Heart right ventricle (tissue), 16 donors: ENCODE measurements around the gene RBM15. TPM values are rescaled to one million over a fixed set of nuclear protein-coding genes. Genes with fewer than 3 reads are reported as not detected.

Experiments
- ATAC-seq, 8 donors: fragments of 200-7000 bp; cut with Tn5 transposase; one replicate each; pipeline ENCODE4 v1.9.1; 2020; ENCODE audit warnings: mild to moderate bottlenecking in 8 of 8, moderate library complexity in 8 of 8, moderate number of reproducible peaks in 1 of 8
- DNase-seq, 2 donors: peaks; one replicate each; pipeline ENCODE4 v3.0.0-alpha.2; 2020
- H3K27ac ChIP-seq, 10 donors: fragments of 200-600 bp; sonication (generic) in 2 of 10; one replicate each; pipeline versions ENCODE4 v1.5.0 to v1.8.0; 2020 to 2022; ENCODE audit warnings: mild to moderate bottlenecking in 3 of 10
- H3K27me3 ChIP-seq, 7 donors: fragments of 200-600 bp; one replicate each; pipeline ENCODE4 v1.8.0; 2021 to 2022; ENCODE audit warnings: mild to moderate bottlenecking in 2 of 7
- H3K36me3 ChIP-seq, 9 donors: fragments of 200-600 bp; sonication (generic) in 1 of 9; one replicate each; pipeline versions ENCODE4 v1.5.0 to v1.8.0; 2020 to 2022; ENCODE audit warnings: mild to moderate bottlenecking in 2 of 9
- H3K4me1 ChIP-seq, 9 donors: fragments of 200-600 bp; sonication (generic) in 1 of 9; one replicate each; pipeline versions ENCODE4 v1.5.0 to v1.8.0; 2020 to 2022; ENCODE audit warnings: mild to moderate bottlenecking in 4 of 9
- H3K4me3 ChIP-seq, 10 donors: fragments of 200-600 bp; sonication (generic) in 2 of 10; one replicate each; pipeline versions ENCODE4 v1.5.0 to v1.8.0; 2020 to 2022; ENCODE audit warnings: mild to moderate bottlenecking in 7 of 10, moderate library complexity in 2 of 10
- H3K9me3 ChIP-seq, 11 donors: fragments of 200-600 bp in 10 of 11; sonication (generic) in 2 of 11; one replicate each; pipeline versions ENCODE4 v1.5.0 to v1.8.0; 2013 to 2022; ENCODE audit warnings: mild to moderate bottlenecking in 2 of 11, control low read depth in 1 of 11, moderate library complexity in 1 of 11
- CTCF ChIP-seq, 9 donors: fragments of 200-600 bp; sonication (generic) in 2 of 9; IDR thresholded peaks; one replicate each; pipeline versions ENCODE4 v1.5.0 to v1.8.0; 2021 to 2022; ENCODE audit warnings: antibody characterized with exemption in 9 of 9, mild to moderate bottlenecking in 5 of 9, moderate library complexity in 1 of 9
- WGBS, 2 donors: extraction: QIAGEN DNeasy Blood & Tissue Kit; methylation state at CpG; one replicate each; pipeline ENCODE4 v1.1.7; 2013; ENCODE audit warnings: inconsistent platforms in 1 of 2; 5-methylcytosine and 5-hydroxymethylcytosine counted together
- intact Hi-C, 10 donors: fragments of 100-400 bp; cut with DNase I; formaldehyde crosslinking; loops; one replicate each; pipeline versions ENCODE4 v1.11.1 to v1.14.2; 2022
- polyA plus RNA-seq, 2 donors: library from polyadenylated mRNA; stranded (reverse); fragments of 200-250 nt; gene quantifications; one replicate each; pipeline ENCODE4 v1.2.3, GENCODE V29; 2013
- total RNA-seq, 10 donors: library from RNA; stranded (reverse); fragmentation: NEBNext Ultra II Directional in 3 of 10; extraction: Animal tissue kit (Norgen Biotek cat#: 25700) in 3 of 10; gene quantifications; one replicate each; pipeline versions ENCODE4 v1.2.1 to v1.2.4, GENCODE V29; 2021 to 2023
- donor health status: Arrhythmogenic right ventricular cardiomyopathy.
- donor health status: ischemic (EF 13 %, LVEDD 7.1; RV severe dilation, severe dysfunction).
- donor health status: healthy with polysubstance abuse.
- donor health status: DM: no; HTN: yes; CAD: no.
- donor health status: DM: no; HTN: no; CAD: no.
- donor health status: ischemic (EF 25% LVEDD 6.9; RV normal size, moderate dysfunction).
- donor health status: ischemic (EF 25% LVEDD 5.7; RV mildly dilated, moderate dysfunction).
- donor health status: healthy.
- donor health status: DM: yes; HTN: yes; CAD: no.
- donor health status: Ischemic cardiomyopathy.
- donor health status: ischemic (EF 35%, LVEDD 5.7; RV mildly dilated, moderate dysfunction).
- donor health status: nonischemic (EF 11% LVEDD 7.7; RV severe dilation, severe dysfunction).
- donor health status: DM: yes; HTN: yes; CAD: no.
- donor health status: PGD.
- donor health status: ischemic (EF 29% LVEDD 5.4; RV normal size, mild dysfunction).
- donor health status: nonischemic (EF 23%, LVEDD 6.1; RV moderate dilation, normal function).

Gene RBM15
- total and polyA plus RNA-seq, 12 donors = 1.4 to 22.3 (median 18.8) TPM

- Histone ChIP-seq H3K27ac (no peak overlapping the region), H3K9me3 (peaks cover 0 to 4% (median 0%) of the 10 kb centered on the region in 11 donors), H3K4me1 (no peaks in the 10 kb centered on the region), H3K36me3 (no peaks in the 10 kb centered on the region), H3K4me3 (no peak overlapping the region), H3K27me3 (no peaks in the 10 kb centered on the region)
- 87 to 88% methylated on average over 2 of the region's 2 CpGs for WGBS, 2 donors
- ATAC-seq (no peak), DNase-seq (no peak)
- intact Hi-C loops = no loop called here
- TF ChIP-seq CTCF (IDR thresholded peaks at IDR 0.05) = no peak
Measured at GRCh38 chr1:110321045-110321444, 18.1 kb upstream of the RBM15 start.

DNA sequence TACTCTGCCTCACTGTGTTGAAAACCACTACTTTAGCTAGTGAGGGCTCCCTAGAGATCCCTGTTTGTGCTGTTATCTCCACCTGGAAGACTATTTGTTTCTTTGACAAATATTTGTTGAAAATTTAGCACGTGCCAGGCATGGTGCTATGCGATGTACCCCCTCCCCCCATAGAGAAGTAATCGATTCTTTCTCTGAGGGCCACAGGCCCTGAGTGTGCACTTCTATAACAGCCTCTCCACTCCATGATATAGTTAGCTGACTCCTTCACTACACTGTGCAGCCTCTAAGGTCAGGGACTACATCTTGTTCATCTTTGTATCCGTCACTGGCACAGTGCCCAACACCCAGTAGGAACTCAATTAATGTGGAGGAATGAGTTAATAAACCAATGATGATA, 17.3 kb upstream of the RBM15 start:
- WGBS, 2 donors = 78 to 85% methylated on average over 4 of the region's 4 CpGs
- TF ChIP-seq CTCF (IDR thresholded peaks at IDR 0.05) = no peak
- Histone ChIP-seq H3K9me3 (peaks cover 0 to 4% (median 0%) of the 10 kb centered on the region in 11 donors), H3K27me3 (no peaks in the 10 kb centered on the region), H3K4me1 (no peaks in the 10 kb centered on the region), H3K27ac (no peak overlapping the region), H3K4me3 (no peak overlapping the region), H3K36me3 (no peaks in the 10 kb centered on the region)
- intact Hi-C loops = no loop called here
- DNase-seq (no peak), ATAC-seq (no peak)

DNA sequence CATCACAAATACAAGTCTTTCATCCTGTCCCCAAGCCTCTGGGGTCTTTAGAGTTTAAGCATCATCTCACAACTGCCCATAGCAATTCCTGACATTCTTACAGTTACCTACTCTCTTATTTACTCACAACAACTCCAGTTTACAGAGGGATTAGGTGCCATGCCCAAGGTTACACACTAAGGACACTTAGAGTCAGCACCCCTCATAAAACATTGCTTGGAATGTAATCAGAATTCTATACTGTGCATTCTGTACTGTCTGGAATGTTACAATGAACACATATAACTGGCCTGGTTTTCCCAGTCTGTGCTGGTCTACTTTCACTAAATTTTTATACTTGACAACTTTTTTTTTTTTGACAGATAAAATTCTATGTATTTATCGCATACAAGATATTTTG, 14.5 kb upstream of the RBM15 start:
- TF ChIP-seq CTCF (IDR thresholded peaks at IDR 0.05) = no peak
- H3K9me3 ChIP-seq = peaks cover 0 to 6% (median 0%) of the 10 kb centered on the region in 11 donors
- no peaks in the 10 kb centered on the region for H3K36me3 ChIP-seq
- 97% methylated on average over 1 of the region's 1 CpG for WGBS, 2 donors
- no peaks in the 10 kb centered on the region for H3K27me3 ChIP-seq
- no peak overlapping the region for H3K4me3 ChIP-seq
- intact Hi-C loops = no loop called here
- H3K4me1 ChIP-seq = no peaks in the 10 kb centered on the region
- DNase-seq (no peak), ATAC-seq (no peak)
- no peak overlapping the region for H3K27ac ChIP-seq

GRCh38 chr1:110326826-110327225, 12.4 kb upstream of the RBM15 start:
- DNase-seq (no peak), ATAC-seq (no peak)
- intact Hi-C loops = no loop called here
- Histone ChIP-seq H3K27me3 (no peaks in the 10 kb centered on the region), H3K36me3 (no peaks in the 10 kb centered on the region), H3K4me3 (no peak overlapping the region), H3K27ac (no peak overlapping the region), H3K9me3 (peaks cover 0 to 6% (median 0%) of the 10 kb centered on the region in 11 donors), H3K4me1 (no peaks in the 10 kb centered on the region)
- 78 to 85% methylated on average over 1 of the region's 1 CpG for WGBS, 2 donors
- TF ChIP-seq CTCF (IDR thresholded peaks at IDR 0.05) = no peak

DNA sequence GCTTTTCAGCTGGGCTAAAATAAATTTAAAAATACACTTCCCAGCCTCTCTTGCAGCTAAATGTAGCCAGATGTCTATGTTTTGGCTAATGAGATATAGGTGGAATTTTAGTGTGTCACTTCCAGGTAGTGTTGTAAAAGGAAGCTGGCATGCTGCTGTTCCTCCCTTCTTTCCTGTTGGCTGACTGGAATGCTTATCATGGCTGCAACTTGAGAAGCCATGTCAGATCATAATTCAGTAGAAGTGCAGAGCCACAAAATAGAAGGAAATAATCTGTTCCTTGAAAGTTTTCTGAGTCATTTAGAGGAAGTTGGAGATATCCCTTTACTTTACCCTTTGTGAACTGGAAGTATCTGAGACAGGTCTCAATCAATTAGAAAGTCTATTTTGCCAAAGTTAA, 10.9 kb upstream of the RBM15 start:
- DNase-seq = no peak
- no peak for TF ChIP-seq CTCF (IDR thresholded peaks at IDR 0.05)
- H3K4me1 ChIP-seq = no peaks in the 10 kb centered on the region

More for the DNA sequence above, 10.9 kb upstream of the RBM15 start:
- H3K36me3 ChIP-seq = no peaks in the 10 kb centered on the region
- no peak for ATAC-seq
- intact Hi-C loops = no loop called here
- H3K4me3 ChIP-seq = no peak overlapping the region
- H3K27ac ChIP-seq = no peak overlapping the region
- no peaks in the 10 kb centered on the region for H3K27me3 ChIP-seq
- peaks cover 0 to 6% (median 0%) of the 10 kb centered on the region in 11 donors for H3K9me3 ChIP-seq
